Measurements from ENCODE around the gene MESD.

MESD gene

DNA sequence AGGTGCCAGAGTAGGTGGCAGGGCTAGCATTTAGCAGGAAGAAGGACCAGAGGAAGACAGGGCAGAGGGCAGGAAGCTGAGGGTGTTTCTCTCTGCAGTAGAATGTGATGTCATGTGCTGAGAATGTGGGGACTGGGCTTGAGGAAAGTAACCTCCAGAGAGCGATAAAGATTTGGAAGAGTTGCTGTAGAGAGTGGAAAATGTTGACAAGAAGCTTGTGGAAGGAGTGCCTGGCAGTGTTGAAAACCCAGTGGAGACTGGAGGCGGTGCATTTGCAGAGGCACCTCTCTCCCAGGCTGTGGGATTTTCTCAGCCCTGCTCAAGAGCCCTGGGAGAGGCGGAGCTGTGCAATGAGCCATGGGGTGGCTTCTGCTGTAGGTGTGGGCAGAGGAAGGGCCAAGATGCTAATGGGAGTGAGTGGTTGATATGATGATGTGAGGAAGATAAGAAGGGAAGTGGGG lies 54.8 kb downstream of the MESD start:
- DNase-seq, result peak; percentile 48

DNA sequence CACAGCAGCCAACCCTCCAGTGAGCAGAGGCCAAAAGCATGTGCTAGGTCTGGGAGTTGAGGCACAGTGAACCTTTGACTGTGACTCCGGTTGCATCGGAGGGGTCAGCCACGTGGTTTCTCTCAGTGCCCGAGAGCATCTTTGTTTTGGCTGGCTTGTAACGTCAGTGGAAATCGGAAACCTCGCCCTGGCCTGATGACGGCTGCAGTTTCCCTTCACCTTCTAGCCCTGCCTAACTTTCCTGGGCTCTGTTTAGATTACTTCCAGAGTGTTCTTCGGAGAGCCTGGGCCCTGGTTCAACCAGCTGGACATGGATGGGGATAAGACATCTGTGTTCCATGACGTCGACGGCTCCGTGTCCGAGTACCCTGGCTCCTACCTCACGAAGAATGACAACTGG lies 56.6 kb downstream of the MESD start:
- no peak for DNase-seq

DNA sequence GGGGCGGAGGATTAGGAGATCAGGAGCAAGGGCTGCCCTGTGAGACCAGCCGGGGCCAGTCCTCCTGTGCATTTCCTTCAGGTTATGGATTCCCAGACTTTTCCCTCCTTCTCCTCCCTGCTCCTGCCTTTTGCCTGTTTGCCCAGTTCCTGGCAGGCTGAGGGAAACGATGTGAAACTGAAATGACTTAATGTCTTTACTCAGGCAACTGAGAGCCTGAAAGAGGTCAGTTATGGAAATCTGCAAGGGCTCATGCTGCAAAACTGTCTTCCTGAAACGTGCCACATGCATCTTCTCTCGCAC lies 57.2 kb downstream of the MESD start:
- no peak for DNase-seq

DNA sequence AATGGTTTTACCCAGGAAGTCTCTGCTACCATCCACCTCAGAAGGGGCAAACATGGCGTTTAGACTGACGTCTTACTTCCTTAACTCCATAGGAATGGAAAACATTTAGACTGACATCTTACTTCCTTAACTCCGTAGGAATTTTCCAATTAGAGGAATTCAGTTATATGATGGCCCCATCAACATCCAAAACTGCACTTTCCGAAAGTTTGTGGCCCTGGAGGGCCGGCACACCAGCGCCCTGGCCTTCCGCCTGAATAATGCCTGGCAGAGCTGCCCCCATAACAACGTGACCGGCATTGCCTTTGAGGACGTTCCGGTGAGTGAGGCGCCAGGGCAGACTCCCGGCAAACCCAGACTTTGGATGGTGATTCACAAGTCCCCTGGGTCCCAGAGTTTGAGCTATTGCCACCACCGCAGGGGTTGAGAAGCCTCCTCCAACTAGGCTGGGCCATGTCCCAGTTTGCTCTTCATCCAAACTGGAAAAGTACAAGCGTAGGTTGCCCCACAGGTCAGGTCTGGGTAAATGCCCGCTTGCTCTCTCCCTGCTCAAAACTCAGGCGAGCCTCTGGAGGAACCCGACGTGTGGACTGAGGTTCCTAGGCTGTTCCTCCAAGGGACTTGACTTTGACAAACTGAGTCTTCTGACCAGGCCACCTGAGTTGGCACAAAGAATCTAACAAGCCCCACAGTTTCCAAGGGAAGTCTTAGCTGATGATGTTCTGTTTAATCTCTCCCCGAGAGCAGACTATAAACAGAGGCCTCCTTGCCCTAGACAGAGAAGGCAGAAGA lies 57.7 kb downstream of the MESD start:
- no peak for DNase-seq

DNA sequence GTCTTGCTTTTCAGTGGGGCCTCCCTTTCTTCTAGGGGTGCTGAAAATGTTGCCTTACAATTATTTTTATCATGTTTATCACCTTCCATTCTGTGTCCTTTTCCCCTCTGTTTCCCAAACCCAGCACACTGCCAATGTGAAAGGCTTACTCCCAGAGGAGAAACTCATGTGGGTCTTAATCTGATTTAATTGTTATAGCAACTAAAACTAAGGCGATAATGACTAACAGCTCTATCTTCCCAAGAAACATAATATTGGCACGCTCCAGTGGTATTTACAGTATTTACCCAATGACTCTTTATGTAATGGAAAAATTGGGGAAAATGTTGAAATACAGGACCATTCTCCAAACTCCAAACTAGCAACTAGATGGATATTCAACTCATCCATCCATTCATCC lies 58.4 kb downstream of the MESD start:
- no peak for DNase-seq

DNA sequence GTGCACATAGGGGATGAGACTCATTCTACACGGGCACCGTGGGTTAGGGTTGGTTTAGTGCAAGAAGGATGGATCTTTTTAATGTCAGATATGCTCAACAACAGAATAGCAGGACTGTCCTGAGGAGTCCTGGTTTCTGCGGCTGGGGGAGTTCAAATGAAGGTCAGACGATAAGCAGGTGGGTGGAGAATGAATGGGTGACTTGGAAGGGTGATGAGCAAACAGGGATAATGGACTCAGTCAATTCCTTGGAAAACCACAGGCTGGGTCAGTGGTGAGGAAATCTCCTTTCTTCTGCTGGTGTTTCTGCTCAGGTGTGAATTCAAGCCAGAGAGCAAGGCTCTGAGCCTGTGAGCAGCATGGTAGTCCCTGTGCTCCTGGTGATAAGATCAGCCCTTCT lies 59.9 kb downstream of the MESD start:
- peak; percentile 10 for DNase-seq

DNA sequence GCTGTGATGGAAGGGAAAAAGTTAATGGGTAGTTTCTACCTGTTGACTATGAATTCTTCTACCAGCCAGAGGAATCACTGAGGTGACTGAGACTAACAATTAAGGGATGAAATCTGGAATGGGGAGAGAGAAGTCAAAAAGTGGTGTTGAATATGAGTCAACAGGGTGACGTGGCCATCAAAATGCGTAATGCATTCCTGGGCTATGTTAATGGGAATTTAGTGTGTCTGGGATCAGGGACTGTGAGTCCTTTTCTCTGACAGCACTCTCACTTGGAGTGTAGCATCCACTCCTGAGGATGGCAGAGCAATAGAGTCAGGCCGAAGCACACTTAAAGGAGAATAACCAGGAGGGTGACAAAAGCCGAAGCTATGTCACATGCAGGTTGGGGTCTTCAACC lies 60.4 kb downstream of the MESD start:
- peak; percentile 76 for DNase-seq

DNA sequence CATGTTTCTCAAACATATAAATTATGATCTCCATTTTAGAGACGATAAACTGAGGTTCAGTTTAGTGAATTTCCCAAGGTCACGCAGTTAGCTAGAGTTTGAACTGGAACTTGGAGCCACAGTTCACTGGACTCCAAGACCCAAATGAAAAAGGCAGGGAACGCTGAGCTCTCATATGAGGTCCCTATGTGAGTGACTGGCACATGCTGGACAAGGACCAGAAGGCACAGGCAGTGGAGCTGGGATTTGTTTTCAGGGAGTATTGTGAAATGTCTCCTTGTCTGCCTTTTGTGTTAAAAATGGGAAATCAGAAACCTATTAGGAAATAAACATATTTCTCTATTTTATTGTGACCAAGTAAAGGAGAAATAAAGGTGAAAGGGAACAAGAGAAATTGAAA lies 63.5 kb downstream of the MESD start:
- DNase-seq, result no peak

DNA sequence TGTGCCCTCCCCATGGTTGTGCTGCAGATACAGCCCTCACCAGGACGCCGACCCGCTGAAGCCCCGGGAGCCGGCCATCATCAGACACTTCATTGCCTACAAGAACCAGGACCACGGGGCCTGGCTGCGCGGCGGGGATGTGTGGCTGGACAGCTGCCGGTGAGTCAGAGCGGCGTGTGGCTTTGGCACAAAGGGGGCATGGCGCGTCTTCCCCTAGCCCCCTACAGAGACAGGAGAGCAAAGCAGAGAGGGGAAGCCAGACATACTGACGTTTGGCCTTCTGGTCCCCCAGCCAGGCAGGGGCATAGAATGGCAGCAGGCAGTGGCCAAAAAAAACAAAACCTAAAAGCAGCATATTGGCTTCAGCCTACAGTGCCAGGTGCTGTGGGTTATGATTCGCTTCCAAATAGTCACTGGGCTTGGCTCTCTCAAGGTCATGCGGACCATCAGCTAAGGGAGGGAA lies 64.0 kb downstream of the MESD start:
- no peak for DNase-seq

DNA sequence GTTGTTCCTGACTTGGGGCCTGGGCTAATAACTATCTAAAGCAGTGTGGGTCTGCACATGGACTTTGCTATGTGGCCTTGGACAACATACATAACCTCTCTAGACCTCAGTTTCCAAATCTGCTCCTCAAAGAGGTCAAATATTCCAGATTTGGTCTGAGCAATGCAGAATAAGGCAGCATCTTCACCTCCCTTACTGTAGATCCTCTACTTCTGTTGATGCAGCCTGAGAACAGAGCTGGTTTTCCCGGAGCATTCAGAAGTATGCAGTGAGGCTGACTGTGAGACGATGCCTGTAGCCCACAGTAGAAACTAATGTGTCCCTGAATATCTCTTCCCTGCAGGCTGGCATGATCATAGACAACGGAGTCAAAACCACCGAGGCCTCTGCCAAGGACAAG lies 65.3 kb downstream of the MESD start:
- no peak for DNase-seq

DNA sequence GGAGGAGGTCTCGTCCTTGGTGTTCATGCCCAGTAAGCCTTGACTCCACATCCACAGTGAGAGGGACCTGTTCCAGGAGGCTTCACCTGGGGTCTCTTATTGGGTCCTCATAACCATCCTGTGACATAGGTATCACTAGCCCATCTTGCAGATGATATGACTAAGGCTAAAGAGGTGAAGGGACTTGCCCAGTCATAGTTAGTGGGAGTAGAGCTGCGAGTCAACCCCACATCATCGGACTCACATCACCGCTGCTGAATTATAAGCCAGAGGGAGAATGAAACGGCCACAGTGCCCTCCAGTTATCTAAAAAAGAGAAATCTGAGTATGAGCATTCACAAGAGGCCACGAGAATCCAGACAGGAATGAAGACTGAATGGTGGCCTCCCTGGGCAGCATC lies 66.0 kb downstream of the MESD start:
- DNase-seq, result no peak

DNA sequence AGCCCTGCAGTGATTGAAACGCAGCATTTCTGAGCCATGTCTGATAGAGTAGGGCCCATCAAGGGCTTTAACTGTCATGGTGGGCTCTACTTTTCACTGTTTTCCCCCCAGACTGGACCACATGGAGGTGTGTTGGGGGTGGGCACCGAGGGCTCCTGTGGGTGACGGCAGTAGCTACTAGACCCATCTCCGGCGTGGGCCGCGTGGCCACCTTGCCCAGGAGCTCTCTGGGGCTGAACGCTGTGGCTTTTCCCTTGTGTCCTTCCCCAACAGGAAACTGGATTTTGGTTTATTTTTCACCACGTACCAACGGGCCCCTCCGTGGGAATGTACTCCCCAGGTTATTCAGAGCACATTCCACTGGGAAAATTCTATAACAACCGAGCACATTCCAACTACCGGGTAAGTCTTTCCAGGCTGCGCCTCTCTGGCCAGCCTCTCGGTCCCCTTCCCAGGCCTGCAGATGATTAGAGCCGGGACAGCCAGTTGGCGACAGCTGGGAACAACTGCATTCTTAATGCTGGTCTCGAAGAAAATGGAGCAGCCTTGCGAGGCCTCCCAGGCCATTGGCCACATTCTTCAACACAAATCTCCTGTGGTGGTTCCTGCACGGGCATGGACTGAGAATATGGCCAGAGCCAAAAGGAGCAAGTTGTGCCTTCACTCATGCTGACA lies 67.7 kb downstream of the MESD start:
- DNase-seq, result no peak

DNA sequence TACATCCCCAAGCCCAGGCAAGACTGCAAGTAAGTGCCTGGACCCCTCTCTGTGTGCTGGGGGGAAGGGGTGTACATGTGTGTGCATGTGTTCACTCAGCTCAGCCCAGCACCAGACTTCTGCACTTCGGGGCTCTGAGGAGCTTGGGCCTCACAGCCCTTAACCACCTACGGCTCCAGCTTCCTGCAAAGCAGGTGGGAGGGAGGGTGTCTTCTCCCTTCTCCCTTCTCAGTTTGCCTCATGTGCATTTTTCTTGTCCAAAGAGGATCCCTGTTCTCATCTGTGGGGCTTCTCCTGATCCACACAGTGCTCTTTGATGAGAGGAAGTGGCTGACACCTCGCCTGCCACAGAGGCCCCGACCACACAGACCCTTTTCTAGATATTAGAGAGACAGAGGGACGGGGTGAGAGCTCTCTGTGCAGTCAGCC lies 69.3 kb downstream of the MESD start:
- DNase-seq, result no peak

DNA sequence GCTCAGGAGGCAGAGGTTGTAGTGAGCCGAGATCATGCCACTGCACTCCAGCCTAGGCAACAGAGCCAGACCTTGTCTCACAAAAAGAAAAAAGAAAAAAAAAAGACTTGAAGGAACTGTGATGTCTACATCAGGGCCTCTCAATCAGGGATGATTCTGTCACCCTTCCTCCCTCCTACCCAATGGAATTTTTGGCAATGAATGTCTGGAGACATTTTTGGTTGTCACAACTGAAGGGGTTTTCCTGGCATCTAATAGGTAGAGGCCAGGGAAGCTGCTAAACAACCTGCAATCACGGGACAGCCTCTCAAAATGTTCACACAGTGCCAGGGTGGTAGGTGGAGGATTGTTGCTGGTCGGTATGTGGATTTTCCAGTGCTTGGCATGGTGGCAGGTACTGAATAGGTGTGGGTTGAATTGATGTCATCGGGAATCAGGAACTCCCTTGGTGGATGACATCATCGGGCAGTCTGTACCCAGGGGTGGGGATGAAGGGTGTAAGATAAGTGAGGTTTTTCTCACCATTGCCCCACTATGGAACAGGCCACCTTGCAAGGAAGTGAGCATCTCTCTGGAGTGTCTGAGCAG lies 71.3 kb downstream of the MESD start:
- no peak for DNase-seq

DNA sequence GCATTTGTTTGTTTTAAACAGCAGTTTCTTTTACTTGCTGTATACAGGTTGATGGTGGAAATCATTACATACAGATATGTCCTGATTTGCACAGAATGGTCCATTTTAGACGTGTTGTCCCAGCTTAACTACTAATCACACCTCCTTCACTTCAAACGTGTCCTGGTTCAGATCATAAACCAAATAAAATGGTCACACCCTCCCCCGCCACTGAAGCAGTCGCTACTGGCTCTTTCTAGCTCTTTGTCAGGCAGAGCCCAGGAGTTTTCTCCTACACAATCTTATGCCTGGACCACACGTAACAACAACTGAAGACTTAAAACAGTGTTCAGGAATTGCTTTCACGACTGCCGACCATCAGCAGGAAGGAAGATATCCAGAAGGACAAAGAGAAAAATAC lies 73.6 kb downstream of the MESD start:
- DNase-seq, result no peak

DNA sequence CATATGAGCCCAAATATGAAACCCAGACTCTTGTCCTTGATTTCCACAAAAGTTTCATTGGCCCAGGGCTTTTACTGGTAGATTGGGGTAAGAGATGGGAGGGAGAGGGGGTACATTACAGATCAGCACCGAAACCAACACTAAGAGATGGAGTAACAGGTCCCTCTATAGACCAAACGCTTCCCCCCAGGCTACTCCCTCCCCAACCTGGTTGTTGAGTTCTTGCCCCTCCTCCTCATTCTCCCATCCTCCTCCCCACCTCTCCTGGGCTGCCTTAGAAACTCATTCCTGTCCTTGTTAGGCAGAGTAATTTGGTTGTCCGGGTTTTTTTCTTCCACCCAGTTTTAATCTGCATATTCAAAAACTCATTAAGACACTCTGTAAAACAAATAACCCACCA lies 74.1 kb downstream of the MESD start:
- no peak for DNase-seq

DNA sequence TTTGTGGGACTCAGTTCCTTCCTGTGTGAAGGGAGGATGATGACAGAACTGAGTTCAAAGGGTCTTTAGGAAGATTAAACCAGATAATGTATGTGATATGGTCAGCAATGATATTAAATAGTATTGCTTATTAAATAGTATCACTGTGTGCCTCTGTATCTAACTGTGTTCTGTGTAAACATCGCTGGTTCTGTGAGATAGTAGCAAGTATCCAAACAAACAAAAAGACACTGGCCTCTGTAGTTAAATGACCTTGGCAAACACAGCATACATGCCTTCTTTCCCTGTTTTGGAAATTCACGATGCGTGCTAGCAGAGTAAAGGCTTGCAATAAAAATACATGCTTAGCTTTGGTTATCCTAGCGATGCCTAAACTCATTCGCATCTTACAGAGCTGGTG lies 76.1 kb downstream of the MESD start:
- DNase-seq, result no peak

DNA sequence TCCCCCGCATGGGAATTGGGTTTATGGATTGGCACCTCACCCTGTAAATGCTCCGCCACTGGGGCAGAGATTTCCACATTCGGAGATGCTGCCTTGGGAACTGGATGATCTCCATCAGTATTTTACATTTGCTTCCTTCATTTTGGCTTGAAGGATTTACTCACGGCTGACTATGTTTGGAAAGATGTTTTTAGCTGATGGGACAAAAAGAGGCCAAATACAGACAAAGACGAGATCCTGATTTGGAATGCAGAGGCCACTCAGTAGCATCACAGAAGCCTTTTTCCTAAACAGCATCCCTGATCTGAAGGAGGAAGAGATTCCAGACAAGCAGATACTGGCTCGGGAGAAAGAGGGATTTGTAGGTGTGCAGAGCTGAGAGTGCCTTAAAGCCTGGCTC lies 76.9 kb downstream of the MESD start:
- no peak for DNase-seq

DNA sequence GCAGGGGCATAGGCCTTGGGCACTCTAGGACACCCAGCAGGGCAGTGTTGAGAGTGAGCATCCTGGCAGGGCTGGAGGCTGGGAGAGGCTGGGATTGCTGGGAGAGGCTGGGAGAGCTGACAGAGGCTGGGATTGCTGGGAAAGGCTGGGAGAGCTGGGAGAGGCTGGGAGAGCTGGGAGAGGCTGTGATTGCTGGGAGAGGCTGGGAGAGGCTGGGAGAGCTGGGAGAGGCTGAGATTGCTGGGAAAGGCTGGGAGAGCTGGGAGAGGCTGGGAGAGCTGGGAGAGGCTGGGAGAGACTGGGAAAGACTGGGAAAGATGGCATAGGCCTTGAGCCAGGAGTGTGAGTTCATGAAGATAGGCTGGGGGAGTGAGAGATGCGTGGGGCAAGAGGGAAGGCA lies 77.8 kb downstream of the MESD start:
- no peak for DNase-seq

DNA sequence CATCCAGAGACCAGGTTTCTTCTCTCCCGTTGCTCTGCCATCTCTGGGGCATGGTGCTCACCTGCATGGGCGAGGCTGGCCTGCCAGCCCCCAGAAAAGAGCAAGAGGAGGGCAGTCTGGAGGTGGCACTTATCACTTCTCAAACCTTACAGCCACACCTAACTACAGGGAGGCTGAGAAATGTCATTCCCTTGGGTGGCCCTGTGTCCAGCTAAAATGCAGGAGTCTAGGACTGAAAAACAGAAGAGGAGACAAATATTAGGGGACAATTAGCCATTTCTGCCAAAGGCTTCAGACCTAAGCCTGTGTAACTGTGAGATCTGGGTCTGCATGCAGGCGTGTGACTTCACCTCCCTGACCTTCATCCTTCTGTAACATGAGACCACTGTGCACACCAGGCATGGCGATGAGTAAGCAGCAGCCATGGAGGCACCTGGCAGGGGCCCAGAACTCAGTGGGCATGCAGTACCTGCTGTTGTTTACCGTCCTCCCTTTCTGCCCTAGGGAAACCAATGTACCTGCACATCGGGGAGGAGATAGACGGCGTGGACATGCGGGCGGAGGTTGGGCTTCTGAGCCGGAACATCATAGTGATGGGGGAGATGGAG lies 83.4 kb downstream of the MESD start:
- DNase-seq, result peak; percentile 24

DNA sequence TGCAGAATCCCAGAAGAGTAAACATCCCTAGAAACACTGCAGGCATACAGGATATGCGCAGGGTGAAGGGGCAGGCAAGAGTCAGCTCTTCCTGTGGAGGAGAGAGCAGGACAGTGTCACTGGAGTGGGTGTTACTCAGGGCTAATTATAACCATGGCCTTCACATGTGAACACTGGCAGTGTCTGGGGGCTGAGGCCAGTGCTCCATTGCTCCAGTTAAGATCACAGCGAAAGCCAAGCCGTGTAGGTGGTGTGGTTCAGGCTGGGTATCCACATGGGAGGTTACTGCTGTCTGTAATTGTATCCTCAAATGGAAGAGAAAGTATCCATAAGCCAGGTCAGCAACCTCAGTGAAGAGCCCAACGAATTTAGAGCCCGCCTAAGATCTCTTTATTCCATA lies 84.6 kb downstream of the MESD start:
- DNase-seq, result no peak

DNA sequence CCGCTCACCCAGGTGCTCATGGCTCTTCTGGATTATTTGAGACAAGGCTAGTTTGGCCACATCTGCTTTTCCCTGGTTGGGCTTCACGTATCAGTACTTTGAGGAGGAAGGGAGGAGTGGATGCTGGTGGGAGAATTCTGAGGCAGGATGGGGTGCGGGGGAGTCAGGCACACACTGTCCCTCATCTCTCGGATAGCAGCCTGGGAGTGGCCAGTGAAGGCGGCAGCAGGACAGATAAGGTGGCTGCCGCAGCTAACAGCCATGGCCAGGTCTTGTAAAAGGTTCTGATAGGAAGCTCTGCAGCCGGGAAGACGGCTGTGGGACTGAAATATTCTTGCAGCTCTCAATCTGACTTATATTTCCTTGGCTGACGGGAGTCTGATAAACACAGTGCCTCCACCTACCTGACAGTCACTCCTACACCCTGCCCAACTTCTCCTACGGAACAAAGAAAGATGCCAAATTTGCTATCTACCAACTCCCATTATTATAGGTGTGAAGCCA lies 87.3 kb downstream of the MESD start:
- DNase-seq, result no peak

DNA sequence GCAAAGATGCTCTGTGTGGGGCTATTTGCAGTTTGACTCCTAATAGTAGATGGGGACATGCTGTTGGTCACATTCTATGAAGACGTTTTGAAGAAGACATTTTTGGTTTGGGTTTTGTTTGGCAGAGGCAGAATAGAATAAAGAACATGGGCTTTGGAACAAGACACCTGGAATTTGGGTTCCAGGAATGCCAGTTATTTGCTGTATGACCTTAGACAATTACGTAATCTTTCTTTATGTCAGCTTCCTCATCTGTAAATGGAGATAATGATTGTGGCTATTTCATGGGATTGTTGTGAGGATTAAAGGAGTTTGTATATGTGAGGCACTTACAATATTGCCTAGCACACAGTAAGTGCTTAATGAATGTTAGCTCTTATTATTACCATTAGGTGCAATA lies 91.6 kb downstream of the MESD start:
- no peak for DNase-seq

All from fibroblast of skin of abdomen (primary cell).